ENCODE results near the gene SLC6A7.

The SLC6A7 gene

DNA sequence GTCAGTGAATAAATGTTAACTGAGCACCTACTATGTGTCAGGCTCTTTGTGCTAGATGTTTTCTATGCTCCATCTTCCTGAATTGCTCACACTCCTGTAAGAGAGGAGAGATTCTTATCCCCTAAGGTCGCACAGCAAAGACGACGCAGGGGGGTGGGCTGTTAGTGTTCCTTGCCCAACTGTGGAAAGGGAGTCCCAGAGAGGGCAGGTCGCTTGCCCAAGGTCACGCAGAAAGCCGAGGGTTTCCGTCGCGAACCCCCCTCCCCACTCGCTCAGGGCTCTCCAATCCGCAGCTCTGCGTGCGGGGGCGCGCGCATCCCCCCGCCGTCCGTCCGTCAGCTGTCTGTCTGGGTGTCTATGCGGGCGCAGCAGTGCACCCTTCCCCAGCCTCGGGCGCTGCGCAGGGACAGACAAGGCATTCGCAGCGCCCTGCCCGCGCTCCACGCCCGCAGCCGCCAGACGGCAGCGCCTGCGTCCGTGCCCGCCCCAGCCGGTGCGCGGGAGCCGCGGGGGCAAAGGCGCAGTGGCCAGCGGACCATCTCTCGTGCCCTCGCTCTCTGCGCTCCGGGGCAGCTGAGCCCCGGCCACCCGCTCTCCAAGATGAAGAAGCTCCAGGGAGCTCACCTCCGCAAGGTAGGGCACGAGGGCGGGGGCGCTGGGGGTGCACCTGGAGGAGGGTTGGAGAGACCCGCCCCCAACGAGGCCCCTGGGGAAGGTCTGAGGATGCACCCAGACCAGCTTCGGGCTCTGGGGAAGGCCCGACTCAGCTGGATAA lies at the start of gene SLC6A7:
TSS of gene SLC6A7 (plus strand) at position 335 of the 775 bp plus-strand sequence. CDS start at position 601, 266 bp downstream.
- no peak for DNase-seq (ENCODE audit: low read depth in 2 of 2)

GRCh38 chr5:150140830-150141229 lies 49.0 kb upstream of the SLC6A7 start:
- DNase-seq (ENCODE audit: low read depth in 2 of 2): no peak

- DNase-seq (ENCODE audit: low read depth in 2 of 2): no peak
Observed at GRCh38 chr5:150141544-150142184, 48.2 kb upstream of the SLC6A7 start.

- no peak for DNase-seq (ENCODE audit: low read depth in 2 of 2)
Observed at GRCh38 chr5:150142185-150142958, 47.5 kb upstream of the SLC6A7 start.

- DNase-seq (ENCODE audit: low read depth in 2 of 2): no peak
Observed at GRCh38 chr5:150142959-150143349, 46.9 kb upstream of the SLC6A7 start.

DNA sequence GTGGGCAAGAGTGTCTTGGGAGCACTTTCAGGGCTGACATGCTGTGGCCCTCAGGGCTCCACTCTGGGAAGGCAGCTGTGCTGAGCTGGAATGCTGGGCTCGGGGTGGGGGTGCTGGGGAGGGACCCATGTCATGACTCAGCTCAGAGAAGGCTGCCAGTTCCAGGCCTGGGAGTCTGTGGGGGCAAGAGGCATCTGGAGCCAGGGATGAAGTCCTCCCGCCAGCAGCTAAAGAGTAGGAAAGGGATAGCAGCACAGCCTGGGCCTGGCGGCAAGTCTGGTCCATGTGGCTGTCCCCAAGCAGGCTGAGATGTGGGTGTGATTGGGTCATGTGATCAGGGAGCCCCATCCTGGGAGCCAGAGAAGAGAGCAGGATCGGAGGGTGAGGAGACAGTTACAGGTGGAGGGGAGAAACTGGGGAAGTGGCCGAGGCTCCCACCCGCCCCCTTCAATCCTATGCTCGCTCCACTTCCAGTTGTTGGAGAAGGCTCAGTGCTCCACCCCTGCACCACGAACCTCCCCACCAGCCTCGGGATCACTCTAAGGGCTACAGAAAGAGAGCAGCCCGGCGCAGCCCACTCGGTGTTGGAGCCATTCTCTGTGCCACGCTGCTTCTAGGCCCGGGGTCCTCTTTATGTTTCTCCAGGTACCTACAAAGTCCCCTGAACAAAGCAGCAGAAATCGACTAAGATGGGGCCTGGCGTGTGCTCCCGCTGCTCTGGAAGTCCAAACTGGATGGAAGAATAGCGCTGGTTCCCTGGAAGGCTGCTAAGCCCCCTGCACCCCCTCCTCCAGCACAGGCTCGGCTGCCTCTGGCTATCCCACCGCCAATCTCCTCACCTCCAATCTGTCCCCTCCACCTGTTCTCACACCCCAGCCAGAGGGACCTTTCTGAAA lies 46.3 kb upstream of the SLC6A7 start:
- DNase-seq (ENCODE audit: low read depth in 2 of 2): no peak

- DNase-seq (ENCODE audit: low read depth in 2 of 2): no peak
Observed at GRCh38 chr5:150144246-150144801, 45.5 kb upstream of the SLC6A7 start.

DNA sequence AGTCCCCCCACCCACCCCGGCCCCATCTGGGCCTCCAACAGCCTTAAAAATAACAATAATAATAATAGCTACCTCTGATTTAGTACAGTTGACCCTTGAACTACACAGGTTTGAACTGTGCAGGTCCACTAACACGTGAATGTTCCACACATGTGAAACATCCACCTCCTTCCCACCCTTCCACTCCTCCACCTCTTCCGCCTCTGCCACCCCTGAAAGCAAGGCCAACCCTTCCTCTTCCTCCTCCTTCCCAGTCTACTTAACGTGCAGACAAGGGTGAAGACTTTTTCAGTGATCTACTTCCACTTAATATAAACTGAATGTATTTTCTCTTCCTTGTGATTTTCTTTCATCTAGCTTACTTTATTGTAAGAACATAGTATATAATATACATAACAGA lies 45.0 kb upstream of the SLC6A7 start:
- no peak for DNase-seq (ENCODE audit: low read depth in 2 of 2)

- DNase-seq (ENCODE audit: low read depth in 2 of 2): no peak
Observed at GRCh38 chr5:150146235-150146634, 43.6 kb upstream of the SLC6A7 start.

DNA sequence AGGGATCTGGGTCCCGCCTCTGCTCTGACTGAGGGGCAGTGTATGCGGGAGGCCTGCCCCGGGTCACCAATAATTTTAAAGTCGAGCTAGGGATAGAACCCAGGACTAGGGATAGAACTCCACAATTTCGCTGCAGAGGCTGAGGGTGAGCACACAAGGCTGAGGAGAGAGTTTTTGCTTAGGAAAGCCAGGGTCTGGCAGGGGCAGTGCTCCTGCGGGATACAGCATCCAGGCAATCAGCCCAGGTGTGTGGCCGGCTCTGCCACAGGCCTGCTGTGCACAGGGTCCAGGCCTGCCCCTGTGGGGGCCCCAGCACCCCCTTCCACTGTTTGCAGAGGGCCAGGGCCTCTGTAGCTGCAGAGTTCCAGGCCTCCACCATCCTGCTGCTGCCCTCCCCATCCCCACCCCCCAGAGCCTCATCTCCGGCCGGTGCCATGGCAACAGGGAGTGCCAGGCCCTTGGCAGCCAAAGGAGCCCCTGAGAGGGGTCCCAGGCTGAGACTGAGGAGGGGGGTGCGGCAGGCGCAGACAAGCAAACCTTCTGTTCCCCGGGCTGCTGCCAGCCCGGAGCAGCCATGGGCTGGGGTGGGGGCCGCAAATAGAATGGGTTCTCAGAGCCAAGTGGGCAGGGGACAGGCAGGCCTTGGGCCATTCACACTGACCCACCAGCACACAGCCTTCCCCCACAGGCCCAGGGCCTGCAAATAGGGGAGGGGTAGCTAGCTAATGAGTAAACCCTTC lies 42.8 kb upstream of the SLC6A7 start:
- no peak for DNase-seq (ENCODE audit: low read depth in 2 of 2)

- no peak for DNase-seq (ENCODE audit: low read depth in 2 of 2)
Observed at GRCh38 chr5:150147670-150148069, 42.2 kb upstream of the SLC6A7 start.

GRCh38 chr5:150148117-150148927 lies 41.5 kb upstream of the SLC6A7 start:
- DNase-seq (ENCODE audit: low read depth in 2 of 2): no peak

DNA sequence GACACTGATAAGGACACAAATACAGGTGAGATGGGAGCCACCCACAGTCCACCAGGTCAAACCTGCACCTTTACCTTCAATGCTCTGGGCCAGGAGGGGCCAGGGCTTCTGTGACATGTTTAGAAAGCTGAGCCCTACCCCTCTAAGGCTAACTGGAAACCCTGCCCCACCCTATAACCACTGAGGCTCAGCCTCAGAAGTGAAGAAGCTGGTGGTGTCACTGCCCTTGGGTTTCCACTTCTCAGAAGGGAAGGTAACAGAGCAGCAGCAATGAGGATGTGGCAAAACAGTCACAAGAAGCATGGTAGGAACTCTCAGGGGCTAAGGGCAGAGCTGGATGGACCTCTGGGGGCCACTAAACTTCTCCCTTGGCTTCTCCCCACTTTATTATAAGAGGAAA lies 40.2 kb upstream of the SLC6A7 start:
- no peak for DNase-seq (ENCODE audit: low read depth in 2 of 2)

DNA sequence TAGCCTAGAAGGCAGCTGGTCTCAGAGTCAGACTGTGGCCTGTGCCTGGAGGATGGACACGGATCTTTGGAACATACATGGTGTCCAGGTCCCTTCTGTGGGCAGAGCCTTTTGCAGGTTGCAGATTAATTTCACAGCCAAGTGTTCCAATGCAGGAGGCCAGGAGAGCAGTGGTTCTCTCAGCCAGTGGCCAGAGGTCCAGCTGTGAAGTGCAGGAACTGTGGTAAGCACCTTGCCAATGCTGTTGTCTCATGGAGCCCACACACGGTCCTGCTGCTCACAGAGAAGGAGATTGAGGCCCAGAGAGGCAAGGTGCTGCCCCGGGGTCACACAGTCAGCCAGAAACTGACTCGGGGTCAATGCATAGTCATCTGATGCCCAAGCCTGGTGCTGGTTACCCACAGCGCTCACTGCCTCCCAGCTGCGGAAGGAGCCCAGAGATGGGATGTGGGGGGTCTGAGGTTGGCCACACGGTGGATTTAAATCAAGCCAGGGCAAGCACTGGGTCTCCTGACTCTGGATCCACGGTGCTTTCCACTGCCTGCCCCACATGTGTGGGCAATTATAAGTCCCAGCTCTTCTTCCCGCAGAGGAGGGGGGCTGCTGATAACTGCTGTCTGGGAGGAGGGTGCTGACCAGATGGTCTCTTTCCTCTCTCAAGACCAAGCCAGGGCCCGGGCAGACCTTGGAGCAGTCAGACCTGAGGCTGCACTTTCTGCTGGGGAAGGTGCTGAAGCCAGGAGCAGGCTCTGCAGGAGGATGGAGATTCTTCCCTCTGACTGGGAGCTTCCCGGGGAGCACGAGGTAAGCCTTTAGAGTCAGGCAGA lies 37.0 kb upstream of the SLC6A7 start:
- no peak for DNase-seq (ENCODE audit: low read depth in 2 of 2)

DNA sequence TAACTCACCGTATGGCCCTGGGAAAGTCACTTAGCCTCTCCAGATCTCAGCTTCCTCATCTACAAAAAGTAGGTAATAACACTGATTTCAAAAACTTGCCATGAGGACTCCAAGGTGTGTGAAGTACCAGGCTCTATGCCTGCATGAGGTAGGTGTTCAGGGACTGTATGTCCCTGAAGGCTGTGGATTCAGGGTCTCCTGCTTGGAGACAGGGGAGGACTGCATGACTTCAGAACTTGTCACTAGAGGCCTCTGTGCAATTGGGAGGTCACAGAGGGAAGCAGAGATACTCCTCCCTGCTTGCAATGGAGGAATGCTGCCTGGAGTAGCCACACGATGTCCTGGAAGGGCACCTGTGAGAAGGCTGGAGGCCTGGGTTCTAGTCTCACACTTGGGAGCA lies 36.4 kb upstream of the SLC6A7 start:
- no peak for DNase-seq (ENCODE audit: low read depth in 2 of 2)

GRCh38 chr5:150153957-150154617 lies 35.8 kb upstream of the SLC6A7 start:
- DNase-seq (ENCODE audit: low read depth in 2 of 2): no peak

DNA sequence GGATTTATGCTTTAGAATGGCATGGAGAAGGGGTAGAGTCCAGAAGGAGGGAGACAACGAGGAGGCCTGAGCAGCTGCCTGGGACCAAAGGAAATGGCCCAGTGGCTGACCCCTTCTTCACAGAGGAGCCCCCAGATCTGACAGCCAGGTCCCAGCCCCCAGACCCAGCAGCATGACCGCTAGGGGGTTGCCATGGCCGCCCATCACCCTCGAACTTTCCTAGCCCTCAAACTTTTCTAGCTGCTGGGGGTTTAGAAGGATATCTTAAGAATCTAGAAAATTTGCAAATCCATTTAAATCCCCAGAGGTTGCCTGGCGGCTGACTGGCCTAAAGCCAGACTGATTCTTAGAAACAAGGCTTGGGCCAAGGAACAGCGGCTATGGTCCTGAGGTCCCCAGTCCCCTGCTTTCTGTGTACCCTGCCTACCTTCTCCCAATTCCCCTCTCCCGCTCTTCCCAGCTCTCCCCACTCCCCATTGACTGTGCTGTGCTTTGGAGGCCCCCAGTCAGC lies 35.2 kb upstream of the SLC6A7 start:
- no peak for DNase-seq (ENCODE audit: low read depth in 2 of 2)
